GM10248 (cell line): ENCODE measurements around the gene LBR.

ENCODE experiments used
- CTCF ChIA-PET: fragments of 300-600 bp; sonication (Branson Sonifier 250); formaldehyde crosslinking; extraction: SDS; loops from one replicate; lab custom pipeline; 2021; ENCODE audit warnings: antibody characterized with exemption; lab: Yijun Ruan, JAX
- POLR2A ChIA-PET: fragments of 350-650 bp; sonication (Branson Sonifier 250); formaldehyde crosslinking; extraction: SDS; loops from one replicate; lab custom pipeline; 2020; ENCODE audit warnings: antibody characterized with exemption; lab: Yijun Ruan, JAX
- DNase-seq: peaks from one replicate; pipeline ENCODE4 v3.0.0; 2012; ENCODE audit errors: extremely low spot score
- CTCF ChIP-seq: IDR thresholded peaks from 2 replicates; pipeline ENCODE4 v1.5.1; 2012; ENCODE audit warnings: mild to moderate bottlenecking, low read depth; ENCODE audit errors: extremely low read depth, missing control alignments, control extremely low read depth

LBR gene

GRCh38 chr1:225368036-225368552 is 59.7 kb downstream of the LBR start:
- CTCF ChIA-PET, result no interaction called here
- TF ChIP-seq CTCF, result no peak
- POLR2A ChIA-PET, result no interaction called here
- DNase-seq, result no peak

GRCh38 chr1:225366552-225366951 is 61.3 kb downstream of the LBR start:
- CTCF ChIA-PET, result no interaction called here
- DNase-seq, result no peak
- TF ChIP-seq CTCF, result no peak
- POLR2A ChIA-PET, result interaction anchor here (0.6 kb wide), 1 partner anchor 1138 kb away, joined by 3 read pairs; no protein-coding TSS in a partner anchor

- ChIA-PET POLR2A (interaction anchor here (0.6 kb wide), 1 partner anchor 1138 kb away, joined by 3 read pairs; no protein-coding TSS in a partner anchor), CTCF (no interaction called here)
- no peak for TF ChIP-seq CTCF
- no peak for DNase-seq
Measured at GRCh38 chr1:225366018-225366417, 61.8 kb downstream of the LBR start.

- TF ChIP-seq CTCF, result no peak
- CTCF ChIA-PET, result interaction anchor here (0.8 kb wide), 1 partner anchor 11 kb away, joined by 3 read pairs; no protein-coding TSS in a partner anchor
- POLR2A ChIA-PET, result no interaction called here
- no peak for DNase-seq
Measured at GRCh38 chr1:225364439-225364838, 63.4 kb downstream of the LBR start.

GRCh38 chr1:225362805-225363204 is 65.0 kb downstream of the LBR start:
- no peak for TF ChIP-seq CTCF
- no peak for DNase-seq
- CTCF ChIA-PET, result no interaction called here
- POLR2A ChIA-PET, result no interaction called here

- no peak for TF ChIP-seq CTCF
- CTCF ChIA-PET, result no interaction called here
- no peak for DNase-seq
- POLR2A ChIA-PET, result no interaction called here
Measured at GRCh38 chr1:225361176-225361575, 66.7 kb downstream of the LBR start.
